NCI-H82 treated with DMSO at 0.1 percent for 48 hours (cell line): ENCODE data around the gene LPIN2.

Experiments used
- DNase-seq: peaks from one replicate; lab custom pipeline; 2025; ENCODE audit not compliant: unreplicated experiment; lab: John Stamatoyannopoulos, UW

The LPIN2 gene

DNA sequence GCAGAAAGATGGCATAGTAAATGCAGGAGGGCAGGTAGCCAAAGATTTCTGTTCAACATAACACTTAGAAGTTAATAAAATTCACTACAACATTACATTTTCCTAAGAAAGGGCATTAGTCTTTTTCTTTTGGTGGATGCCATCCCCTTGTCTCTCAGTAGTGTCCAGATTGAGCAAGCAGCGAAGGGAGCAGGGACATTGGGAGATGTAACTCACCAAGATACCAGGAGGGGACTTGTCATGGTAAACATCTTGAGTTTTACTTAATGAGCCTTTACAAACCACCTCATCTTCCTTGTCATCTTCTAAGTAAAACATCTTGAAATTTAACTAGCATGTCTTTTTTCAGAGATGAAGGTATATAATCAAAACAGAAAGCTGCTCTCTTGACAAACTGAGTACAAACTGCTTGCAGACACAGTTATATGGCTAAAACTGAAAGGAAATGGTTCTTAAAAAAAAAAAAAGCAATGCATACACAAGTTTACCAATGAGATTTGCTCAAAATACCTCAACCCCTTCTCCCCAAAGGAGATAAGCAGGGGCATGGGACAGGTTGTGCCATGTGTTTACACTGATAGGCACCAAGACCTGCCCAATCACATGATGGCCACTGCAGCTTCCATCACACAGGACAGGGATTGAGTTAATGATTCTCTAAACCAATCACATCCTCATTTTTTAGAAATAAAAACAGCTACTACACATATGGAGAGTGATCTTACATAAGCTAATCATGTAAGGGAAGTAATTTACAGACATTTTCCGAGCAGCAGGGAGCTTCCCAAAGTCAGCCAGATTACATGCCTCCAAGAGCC, 30.3 kb downstream of the LPIN2 start:
- DNase-seq, result no peak

DNA sequence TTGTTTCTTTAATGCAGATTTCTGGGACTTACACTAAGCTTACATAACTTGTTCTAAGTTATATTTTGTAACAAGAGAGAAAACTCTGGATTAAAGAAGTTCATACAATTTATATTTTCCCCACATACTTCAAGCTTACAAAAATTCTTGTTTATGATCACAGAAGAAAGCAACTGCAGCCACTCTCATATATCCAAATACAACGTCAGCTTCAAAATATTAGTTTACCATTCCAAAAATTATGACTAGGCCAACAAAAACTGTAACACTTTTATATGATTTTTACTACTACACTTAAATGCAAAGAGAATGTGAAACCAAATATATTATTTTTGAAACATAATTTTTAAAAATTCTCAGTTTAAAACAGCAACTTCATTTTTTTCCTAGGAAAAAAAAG, 30.9 kb downstream of the LPIN2 start:
- no peak for DNase-seq

DNA sequence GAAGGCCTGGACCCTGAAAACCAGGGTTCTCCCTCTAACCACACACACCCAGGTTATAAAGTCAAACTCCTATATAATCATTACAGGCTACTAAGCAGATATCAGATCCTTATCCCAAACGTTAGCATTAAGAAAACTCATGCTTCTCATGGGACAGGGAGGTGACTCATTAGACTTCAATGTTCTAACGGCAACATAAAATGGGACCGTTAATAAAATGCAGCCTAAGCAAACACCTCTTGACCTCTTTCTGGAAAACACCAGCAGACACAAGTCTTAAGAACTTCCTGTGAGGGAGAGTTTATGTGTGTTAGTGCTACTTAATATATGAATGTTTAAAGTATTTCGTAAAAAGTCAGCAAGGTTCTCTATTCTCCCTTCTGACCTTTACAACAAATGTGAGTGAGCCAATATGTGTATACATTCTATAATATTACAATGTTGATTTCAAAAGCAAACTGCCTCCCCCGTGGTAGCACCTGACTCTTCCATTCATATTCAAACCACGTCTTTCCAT, 31.7 kb downstream of the LPIN2 start:
- DNase-seq, result no peak

DNA sequence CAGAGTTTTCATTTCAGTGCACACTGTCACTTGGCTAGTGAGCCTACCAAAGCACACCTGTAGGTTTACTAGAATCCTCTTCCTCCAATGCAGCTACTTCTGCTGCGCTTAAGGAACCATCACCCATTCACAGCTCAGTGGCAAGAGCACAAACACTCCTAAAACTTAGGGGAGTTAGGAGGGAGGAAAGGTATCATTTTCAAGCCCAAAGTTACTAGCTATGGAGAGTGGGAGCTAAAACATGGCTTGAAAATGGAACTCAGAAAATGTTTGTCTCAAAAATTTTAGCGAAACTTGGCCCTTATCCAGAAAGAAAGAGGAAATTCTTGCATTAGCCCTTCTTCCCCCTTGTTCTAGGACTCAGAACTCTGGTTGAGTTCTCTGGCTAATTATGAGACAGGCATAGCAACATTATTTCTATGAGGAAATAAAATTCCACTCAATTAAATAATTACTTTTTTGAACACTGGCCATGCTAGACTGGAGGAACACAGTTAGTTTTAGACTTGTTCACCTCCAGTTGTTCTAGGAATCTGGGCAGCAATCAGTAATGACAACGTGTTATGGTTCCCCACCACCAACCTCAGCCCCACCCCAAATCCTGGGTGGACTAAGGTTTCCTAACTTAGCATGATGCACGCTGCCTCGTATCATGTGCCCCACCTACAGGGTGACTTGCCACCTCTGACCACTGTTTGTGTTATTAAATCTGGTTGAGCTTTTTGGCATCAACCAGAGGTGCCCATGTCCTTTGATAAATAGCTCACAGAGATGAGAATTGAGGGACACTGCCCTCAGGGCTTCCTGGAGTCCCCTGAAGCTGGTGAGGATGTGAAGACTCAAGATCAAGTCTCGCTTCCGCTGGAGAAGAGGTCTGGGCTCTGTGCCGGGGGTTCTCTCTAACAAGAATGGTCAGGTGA, 32.8 kb downstream of the LPIN2 start:
- no peak for DNase-seq

DNA sequence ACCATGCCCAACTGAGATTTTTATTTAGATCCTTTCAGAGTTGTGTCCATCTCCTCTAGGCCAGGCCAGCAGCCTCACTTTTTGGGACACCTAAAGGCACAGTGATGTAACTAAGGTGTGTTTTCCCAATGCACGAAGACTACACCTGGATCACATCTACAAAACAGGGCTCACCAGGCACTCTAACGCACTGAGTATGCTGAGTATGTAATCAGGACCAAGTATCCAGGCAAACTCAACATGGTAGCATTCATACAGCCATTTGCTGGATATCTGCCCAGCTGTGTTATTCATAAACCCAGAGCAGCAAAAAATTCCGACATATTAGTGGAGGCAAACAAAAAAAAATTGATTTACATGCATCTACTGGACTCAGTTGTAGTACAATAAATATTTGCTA, 33.8 kb downstream of the LPIN2 start:
- DNase-seq, result no peak

DNA sequence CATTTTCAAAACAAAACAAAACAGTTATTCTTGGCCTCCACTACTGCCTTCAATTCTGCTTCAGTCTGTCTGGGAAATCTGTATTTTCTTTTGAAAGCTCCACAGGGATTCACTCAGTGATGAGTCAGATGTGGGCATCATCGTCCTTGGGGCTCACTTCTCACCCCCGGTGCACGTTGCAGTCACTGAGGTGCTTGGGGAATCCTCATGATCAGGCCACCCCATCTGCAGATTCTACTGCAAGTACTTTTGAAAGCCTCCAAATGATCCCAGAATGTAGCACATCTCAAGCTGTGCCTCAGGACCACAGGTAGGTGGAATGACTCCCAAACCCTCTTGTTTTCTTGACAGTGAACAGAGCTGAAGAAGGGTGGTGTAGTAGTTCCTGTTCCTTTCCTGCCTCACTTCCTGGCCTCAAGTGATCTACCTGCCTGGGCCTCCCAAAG, 34.3 kb downstream of the LPIN2 start:
- no peak for DNase-seq

DNA sequence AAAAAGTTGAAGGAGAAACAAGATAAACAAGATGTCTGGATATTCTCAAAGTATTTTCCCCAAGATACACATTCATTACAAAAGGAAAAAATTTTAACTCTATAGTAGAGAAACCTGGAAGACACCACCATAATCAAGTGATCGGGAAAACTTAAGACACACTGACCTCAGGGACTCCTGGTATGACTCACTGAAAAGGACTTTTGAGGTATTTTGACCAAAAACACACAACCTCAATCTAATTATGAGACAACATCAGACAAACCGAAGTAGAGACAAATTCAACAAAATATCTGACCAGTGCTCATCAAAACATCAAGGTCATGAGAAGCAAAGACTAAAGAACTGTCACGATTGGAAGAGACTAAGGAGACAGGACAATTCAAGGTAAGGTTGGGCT, 34.7 kb downstream of the LPIN2 start:
- DNase-seq, result no peak

DNA sequence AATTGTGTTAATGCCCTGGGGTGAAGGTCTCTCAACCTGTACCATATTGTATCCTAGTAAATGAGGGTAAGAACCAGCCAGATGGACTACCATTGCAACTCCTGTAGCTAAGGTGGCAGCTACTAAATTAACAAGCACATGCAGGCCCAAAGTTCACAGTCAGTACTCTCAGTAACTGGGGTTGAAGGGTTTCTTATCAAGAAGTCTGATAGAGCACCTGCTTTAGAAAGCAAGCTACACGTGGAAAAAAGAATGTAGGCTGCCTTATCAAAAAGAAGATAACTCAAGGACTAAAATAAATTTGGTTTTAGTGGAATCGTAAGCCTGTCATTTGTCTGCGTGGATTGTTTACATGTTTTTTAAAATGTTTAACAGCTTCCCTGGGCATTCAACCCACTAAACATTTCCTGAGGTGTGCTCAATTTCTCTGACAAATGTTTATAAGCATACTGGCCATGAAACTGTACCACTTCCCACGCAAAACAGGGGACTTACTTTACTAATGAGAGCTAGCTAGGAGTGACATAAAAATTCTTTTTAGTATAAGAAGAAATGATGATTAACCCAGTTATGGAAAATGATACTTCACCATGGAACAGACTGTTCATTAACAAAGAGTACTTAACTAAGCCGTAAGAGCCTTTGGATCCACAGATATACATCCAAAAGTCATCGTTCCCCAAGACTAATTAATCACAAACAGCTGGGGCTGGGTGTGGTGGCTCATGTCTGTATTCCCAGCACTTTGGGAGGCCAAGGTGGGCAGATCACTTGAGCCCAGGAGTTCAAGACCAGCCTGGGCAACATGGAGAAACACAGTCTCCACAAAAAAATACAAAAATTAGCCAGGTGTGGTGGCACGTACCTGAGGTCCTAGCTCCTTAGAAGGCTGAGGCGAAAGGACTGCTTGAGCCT, 36.5 kb downstream of the LPIN2 start:
- no peak for DNase-seq

DNA sequence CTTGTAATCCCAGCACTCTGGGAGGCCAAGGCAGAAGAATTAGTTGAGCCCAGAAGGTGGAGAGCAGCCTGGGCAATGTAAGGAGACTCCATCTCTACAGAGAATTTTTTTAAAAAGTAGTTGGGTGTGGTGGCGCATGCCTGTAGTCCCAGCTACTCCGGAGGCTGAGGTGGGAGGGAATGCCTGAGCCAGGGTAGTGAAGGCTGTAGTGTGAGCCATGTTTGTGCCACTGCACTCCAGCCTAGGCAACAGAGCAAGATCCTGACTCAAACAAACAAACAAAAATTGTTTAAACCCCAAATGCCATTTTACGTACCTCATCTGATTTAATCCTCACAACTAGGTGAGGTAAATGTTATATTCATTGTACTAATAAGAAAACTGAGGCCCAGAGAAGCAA, 38.2 kb downstream of the LPIN2 start:
- DNase-seq, result no peak

DNA sequence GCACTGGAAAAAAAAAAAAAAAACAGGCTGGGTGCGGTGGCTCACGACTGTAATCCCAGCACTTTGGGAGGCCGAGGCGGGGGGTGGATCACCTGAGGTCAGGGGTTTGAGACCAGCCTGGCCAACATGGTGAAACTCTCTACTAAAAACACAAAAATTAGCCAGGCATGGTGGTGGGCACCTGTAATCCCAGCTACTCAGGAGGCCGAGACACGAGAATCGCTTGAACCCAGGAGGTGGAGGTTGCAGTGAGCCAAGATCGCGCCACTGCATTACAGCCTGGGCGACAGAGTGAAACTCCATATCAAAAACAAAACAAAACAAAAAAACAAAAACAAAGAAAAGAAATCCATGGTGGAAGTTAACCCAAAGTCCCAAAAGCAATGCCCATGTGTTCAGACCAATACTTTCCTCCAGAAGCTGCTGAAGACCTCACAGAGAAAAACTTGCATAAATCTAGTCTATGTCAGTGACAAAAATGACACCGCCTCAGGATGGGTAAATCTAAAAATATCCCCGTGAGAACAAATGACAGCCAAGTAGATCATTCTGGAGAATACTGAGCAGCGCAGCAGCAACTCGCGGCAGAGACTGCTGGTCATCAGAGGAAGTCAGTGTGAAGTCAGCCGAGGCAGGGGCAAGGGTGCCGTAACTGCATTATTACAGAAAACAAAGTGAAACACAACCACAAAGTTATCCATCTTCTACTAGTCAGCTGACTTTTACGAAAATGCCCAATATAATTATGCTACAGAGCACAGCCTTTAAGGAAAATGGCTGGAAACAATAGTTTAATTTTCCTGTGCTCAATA, 41.0 kb downstream of the LPIN2 start:
- no peak for DNase-seq

DNA sequence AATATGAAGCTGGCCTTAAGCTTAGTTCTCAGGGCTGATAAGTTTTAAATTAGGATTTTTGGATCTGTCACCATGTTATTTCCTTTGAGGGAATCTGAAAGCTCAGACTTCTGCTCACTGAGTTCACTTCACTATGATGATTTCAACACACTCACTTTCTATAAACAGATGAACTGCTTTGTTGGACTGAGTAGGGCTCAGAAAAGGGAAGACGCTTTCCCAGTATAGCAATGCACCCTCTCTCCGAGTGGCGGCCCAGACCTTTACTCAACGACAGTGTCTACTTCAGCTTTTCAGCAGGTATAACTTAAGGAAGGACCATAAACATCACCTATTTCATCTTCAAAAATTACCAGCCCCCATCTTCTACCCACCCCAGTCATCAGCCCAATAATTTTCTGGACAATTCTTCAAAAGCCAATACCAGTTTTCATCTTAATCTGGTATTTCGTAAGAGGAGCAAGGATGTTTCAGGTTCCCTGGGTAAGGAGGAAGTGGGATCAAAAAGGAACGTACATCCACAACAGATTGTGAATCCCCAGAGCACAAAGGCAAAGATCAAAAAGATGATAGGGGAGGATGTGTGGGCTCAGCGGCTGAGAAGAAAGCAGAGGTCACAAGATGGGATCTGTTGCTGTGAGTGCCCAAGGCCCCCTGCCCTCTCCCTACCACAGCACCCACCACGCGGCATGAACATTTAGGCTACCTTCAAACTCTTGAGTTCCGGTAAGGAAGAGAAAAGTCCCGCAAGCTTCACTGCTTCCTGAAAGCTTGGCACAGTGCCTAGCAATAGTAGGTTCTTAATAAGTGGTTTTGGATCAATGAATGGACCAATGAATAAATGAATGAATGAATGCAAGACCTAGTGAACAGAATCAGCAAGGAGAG, 41.9 kb downstream of the LPIN2 start:
- no peak for DNase-seq

DNA sequence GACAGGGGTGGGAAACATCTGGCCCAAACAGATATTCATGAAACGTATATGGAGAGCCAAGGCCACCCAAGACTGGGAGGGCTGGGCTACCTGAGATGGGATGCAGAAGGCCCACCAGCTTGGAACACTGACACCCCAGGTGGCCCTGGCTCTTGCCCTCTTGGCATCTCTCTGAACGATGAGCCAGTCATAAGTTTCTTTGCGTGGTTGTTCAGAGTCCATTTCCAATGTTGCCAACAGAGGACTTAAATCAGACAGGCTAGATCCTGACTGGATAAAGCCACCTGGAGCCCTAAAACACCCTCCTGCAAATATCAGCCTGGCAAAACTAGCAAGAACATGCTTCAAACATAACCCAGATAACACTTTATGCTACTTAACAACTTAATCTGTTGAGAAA, 42.6 kb downstream of the LPIN2 start:
- no peak for DNase-seq

DNA sequence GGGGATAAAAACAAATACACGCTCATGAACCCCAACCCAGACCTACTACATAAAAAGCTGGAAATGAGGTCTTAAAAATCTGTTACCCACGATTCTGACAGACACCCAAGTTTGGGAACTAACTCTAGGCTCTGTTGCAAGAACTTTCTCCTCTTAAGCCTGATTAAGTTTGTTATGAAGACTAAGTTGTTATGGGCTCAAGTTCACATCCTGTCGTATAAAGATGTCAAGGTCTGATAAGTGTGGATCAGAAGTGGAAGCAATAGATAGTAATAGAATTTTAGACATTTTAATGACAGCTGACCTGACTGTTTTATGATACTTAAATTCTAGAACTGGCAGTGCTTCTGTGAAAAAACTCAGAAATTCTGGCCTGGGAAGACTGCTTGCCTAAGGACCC, 43.2 kb downstream of the LPIN2 start:
- no peak for DNase-seq

DNA sequence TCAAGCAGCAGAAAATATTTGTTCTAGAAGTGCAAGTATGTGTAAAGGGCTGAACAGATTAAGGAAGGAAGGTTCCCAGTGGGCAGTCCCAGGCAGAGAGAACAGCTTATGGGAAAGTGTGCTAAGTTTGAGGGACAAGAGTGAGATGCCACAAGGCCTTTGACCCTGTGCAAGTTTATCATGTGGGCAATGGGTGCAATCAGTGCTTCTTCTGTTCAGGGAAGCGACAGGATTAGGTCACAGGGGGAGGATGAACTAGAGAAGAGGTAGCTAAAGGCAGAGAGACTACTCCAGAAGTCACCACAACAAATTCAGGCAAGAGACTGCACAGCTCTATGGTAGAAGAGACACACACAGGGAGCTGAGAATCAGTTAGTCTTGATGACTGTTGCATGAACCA, 44.3 kb downstream of the LPIN2 start:
- no peak for DNase-seq

DNA sequence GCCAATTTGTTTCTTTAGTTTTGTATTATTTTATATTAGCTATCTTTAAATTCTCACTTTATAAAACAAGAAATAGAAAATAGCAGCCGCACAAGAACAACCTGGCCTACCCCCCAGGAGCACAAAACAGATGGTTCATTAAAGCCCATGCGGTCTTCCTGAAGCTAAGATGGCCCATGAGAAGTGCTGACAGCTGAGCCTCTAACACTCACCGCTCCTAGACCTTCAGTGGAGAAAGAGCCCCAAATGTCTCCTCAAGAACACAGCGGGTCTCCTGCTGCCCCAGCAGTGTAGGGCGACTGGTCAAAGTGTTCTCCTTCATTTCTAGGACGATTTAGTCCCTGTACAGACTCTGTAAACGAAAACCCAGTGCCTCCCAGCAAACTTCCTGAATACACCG, 45.1 kb downstream of the LPIN2 start:
- no peak for DNase-seq

DNA sequence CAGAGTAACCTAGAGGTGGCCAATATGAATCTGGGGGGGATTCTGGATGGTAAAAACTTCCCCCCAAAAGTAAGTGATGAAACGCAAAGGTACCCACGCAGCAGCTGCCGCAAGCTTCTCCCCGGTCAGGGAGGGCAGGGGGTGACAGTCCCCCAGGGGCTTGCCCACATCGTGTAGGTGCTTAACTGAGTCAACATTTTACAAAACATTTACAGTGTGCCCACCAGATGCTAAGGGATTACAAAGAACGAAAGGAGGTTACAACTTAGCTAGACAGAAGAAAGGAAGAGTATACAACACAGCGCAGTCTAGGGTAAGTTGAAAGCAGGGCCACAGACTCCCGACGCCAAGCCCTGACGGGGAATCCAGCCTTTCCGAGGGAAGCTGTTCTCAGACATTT, 45.6 kb downstream of the LPIN2 start:
- DNase-seq, result no peak

DNA sequence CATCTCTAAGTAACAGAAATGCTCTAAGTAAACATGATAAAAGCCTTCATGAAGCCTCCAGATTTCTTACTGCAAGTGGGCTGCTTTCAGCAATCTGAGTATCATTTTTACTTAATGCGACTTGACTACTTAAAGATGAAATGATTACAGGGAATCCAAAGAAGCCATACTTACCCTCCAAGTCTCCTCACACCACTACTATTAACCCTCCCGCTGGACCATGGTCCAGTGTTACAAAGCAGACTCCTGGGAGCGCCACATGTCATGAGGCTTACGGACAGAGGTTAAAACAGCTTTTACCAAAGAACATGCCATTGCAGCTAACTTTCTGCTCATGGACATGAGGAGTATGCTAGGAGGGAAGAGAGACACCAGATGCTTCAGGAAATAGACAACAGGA, 46.4 kb downstream of the LPIN2 start:
- DNase-seq, result no peak

DNA sequence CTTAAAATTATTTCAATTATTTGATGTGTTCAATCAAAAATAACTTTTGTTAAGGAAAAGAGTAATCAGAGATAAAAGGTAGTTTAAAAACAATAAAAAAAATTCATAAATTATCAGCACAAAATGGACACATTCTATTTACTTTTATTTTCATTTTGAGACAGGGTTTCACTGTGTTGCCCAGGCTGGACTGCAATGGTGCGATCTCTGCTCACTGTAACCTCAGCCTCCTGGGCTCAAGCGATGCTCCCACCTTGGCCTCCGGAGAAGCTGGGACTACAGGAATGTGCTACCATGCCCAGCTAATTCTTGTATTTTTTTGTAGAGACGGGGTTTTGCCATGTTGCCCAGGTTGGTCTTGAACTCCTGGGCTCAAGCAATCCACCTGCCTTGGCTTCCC, 47.1 kb downstream of the LPIN2 start:
- no peak for DNase-seq

DNA sequence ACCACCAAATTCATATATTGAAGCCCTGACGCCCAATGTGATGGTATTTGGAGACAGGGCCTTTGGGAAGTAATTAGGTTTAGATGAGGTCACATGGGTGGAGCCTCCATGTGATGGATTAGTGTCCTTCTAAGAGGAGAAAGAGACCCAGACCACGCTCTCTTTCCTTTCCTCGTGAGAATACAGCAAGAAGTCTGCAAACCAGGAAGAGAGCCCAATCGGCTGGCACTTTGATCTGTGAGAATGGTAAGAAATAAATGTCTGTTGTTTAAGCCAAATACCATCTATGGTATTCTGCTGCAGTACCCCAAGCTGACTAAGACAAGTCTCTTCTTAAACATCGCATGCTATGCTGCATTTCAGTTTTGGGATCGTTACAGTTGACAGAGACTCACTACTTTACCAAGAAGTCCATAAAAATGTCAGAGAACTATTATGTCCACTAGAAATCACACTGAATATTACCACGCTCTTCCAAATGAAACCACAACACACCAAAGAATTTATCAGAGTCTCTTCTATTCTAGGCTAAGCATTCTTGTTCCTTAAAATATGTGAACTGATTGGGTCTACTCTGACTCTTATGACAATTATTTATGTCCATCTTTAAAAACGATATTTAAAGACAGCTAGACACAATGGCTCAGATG, 48.5 kb downstream of the LPIN2 start:
- no peak for DNase-seq
